ENCODE results near the gene MRPL12.
"Not testable (repeated sequence)": the region's sequence is repeated elsewhere in the genome, so short reads cannot be mapped to it uniquely, and the experiment has no call there.

Gene MRPL12

DNA sequence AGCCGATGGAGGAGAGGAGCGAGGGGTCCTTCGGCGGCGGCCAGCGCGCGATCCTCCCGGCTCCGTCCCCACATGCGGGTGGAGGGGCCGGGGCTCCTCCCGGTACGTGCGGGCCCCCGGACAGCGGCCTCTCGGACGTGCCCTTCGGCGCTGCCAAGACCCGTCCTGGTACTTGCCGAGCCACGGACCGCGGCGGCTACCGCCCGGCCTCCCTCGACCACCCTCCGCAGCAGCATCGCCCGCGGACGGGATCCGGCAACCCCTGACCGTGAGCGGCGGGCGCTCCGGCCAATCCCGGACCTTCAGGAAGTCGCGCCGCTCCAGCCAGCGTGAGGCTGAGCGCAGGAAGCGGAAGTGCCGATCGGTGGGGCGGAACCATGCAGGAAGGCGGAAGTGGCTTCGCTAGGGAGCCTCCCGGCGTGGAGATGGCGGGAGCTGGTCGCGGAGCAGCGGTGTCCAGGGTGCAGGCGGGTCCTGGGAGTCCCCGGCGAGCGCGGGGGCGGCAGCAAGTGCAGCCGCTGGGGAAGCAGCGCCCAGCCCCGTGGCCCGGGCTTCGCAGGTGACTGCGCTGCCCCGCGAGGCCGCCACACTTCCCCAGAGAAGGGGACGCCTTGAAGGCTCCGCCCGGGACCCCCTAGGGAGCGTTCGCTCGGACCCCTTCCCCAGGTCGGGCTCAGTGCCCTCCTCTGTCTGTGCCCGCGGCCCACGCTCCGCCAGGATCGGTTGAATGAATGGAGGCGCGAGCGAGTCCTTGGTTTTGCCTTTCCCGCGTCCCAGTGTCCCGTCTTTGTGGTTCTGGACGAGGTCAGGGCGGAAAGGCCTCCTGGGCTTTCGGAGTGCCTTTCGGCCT is 36.6 kb upstream of the MRPL12 start, which contains the start of the genes CCDC137 and OXLD1:
Gene CCDC137, plus strand, starts transcription at position 396 of the 850 bp plus-strand sequence. Its CDS starts 30 bp downstream, at position 426.
Gene OXLD1, minus strand, starts transcription at position 264 of the 850 bp plus-strand sequence. Its CDS starts 28 bp downstream, at position 236.
- H3K9ac ChIP-seq (ENCODE audit: low read length): peak within 1 kb of the TSS; percentile 95
- peaks cover 16% of the 10 kb centered on the region for H3K36me3 ChIP-seq (ENCODE audit: insufficient read depth, low read length)
- H3K9me3 ChIP-seq (ENCODE audit: low read length): no peaks in the 10 kb centered on the region
- H3K4me1 ChIP-seq (ENCODE audit: insufficient read depth, low read length): peaks cover 22% of the 10 kb centered on the region
- H3K4me3 ChIP-seq (ENCODE audit: low read depth in 1 of 2, low read length in 2 of 2): peak within 1 kb of the TSS; percentile 79 to 92
- H3K27me3 ChIP-seq (ENCODE audit: control insufficient read depth in 1 of 2, insufficient read depth in 2 of 2, low read length in 2 of 2): no peaks in the 10 kb centered on the region
- peak within 1 kb of the TSS; percentile 85 for H3K27ac ChIP-seq (ENCODE audit: low read depth, low read length)

DNA sequence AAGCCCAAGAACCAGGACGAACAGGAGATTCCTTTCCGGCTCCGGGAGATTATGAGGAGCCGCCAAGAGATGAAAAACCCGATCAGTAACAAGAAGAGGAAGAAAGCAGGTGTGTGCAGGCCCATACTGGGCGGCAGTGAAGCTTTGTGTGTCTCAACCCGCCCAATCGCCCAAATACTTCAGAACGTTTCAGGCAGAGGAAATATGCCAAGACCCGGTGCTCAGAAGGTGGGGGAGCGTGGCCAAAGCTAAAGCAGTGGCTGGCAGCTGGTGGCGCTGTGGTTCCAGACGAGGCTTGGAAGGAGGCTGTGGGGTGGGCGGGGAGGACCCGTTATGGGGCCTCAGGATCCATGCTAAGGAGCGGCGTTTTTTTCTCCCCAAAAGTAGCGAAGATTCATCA is 35.4 kb upstream of the MRPL12 start:
- Histone ChIP-seq H3K27me3 (ENCODE audit: control insufficient read depth in 1 of 2, insufficient read depth in 2 of 2, low read length in 2 of 2) (no peaks in the 10 kb centered on the region), H3K4me3 (ENCODE audit: low read depth in 1 of 2, low read length in 2 of 2) (no peak overlapping the region), H3K36me3 (ENCODE audit: insufficient read depth, low read length) (peaks cover 27% of the 10 kb centered on the region), H3K9ac (ENCODE audit: low read length) (no peak overlapping the region), H3K9me3 (ENCODE audit: low read length) (no peaks in the 10 kb centered on the region), H3K4me1 (ENCODE audit: insufficient read depth, low read length) (peaks cover 22% of the 10 kb centered on the region), H3K27ac (ENCODE audit: low read depth, low read length) (no peak overlapping the region)

DNA sequence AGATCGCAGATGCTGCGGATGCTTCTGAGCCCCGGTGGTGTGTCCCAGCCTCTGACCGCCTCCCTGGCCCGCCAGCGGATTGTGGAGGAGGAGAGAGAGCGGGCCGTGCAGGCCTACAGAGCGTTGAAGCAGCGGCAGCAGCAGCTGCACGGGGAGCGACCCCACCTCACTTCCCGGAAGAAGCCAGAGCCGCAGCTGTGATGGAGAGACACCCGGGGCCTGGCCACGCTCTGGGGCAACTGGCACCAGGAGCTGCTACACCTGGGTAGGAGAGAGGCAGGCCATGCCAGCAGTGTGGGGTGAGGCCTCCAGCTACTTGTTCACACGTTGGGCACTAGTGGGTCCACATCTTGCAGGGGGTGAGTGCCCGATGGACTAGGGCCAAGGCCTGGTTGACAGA is 30.7 kb upstream of the MRPL12 start:
- Histone ChIP-seq H3K27me3 (ENCODE audit: control insufficient read depth in 1 of 2, insufficient read depth in 2 of 2, low read length in 2 of 2) (no peaks in the 10 kb centered on the region), H3K4me1 (ENCODE audit: insufficient read depth, low read length) (peaks cover 9% of the 10 kb centered on the region), H3K27ac (ENCODE audit: low read depth, low read length) (no peak overlapping the region), H3K4me3 (ENCODE audit: low read depth in 1 of 2, low read length in 2 of 2) (no peak overlapping the region), H3K36me3 (ENCODE audit: insufficient read depth, low read length) (peaks cover 32% of the 10 kb centered on the region), H3K9ac (ENCODE audit: low read length) (no peak overlapping the region), H3K9me3 (ENCODE audit: low read length) (no peaks in the 10 kb centered on the region)

DNA sequence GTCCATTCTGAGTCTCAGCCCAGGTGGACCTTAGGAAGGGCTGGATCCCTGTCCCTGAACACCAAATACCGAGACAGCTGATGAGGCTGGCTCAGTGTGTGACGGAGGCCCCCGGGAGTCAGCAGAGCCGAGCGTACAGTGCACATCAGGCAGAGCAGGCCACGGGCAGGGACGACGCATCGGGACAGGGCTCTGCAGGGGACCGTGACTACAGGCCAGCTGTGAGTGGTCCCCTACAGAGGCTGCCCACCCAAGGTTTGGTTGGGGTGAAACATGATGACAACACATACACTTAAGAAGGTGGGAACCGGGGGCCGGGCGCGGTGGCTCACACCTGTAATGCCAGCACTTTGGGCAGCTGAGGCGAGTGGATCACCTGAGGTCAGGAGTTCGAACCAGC is 30.2 kb upstream of the MRPL12 start:
- peaks cover 32% of the 10 kb centered on the region for H3K36me3 ChIP-seq (ENCODE audit: insufficient read depth, low read length)

DNA sequence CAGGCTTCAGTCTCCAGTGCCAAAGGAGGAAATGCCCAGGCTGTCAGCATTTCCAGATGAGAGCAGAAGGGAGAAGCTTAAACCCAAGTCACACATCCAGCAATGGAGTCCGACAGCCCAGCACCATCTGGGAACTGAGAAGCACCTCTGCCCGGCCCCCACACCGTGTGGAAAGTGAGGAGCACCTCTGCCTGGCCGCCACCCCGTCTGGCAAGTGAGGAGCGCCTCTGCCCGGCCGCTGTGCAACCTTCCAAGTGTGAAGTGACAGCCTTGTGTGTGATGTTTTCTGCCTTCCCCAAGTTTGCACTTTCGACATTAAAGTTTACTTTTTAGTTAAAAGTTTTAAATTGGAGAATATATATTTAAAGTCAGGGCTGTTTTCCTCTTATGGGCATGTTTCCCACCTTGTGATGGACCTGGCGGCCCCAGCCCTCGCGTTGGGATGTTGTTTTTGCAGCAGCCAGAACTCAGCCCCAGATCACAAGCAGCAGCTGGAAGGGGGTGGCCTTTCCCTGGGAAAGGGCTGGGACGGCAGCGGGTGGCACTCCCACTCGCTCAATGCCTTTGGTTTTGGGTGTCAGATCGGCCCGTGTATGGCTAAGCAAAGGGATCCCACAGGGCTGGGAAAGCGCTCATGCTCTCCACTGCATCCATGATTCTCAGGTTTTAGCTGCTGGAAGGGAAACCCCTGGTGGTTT is 29.5 kb upstream of the MRPL12 start:
- Histone ChIP-seq H3K27me3 (ENCODE audit: control insufficient read depth in 1 of 2, insufficient read depth in 2 of 2, low read length in 2 of 2) (no peaks in the 10 kb centered on the region), H3K27ac (ENCODE audit: low read depth, low read length) (no peak overlapping the region), H3K9ac (ENCODE audit: low read length) (no peak overlapping the region), H3K36me3 (ENCODE audit: insufficient read depth, low read length) (peaks cover 32% of the 10 kb centered on the region), H3K4me1 (ENCODE audit: insufficient read depth, low read length) (no peaks in the 10 kb centered on the region), H3K9me3 (ENCODE audit: low read length) (no peaks in the 10 kb centered on the region), H3K4me3 (ENCODE audit: low read depth in 1 of 2, low read length in 2 of 2) (no peak overlapping the region)

More for the DNA sequence above, 30.2 kb upstream of the MRPL12 start:
- Histone ChIP-seq H3K4me1 (ENCODE audit: insufficient read depth, low read length) (peaks cover 4% of the 10 kb centered on the region), H3K9ac (ENCODE audit: low read length) (no peak overlapping the region), H3K9me3 (ENCODE audit: low read length) (no peaks in the 10 kb centered on the region), H3K4me3 (ENCODE audit: low read depth in 1 of 2, low read length in 2 of 2) (no peak overlapping the region), H3K27ac (ENCODE audit: low read depth, low read length) (no peak overlapping the region), H3K27me3 (ENCODE audit: control insufficient read depth in 1 of 2, insufficient read depth in 2 of 2, low read length in 2 of 2) (no peaks in the 10 kb centered on the region)

DNA sequence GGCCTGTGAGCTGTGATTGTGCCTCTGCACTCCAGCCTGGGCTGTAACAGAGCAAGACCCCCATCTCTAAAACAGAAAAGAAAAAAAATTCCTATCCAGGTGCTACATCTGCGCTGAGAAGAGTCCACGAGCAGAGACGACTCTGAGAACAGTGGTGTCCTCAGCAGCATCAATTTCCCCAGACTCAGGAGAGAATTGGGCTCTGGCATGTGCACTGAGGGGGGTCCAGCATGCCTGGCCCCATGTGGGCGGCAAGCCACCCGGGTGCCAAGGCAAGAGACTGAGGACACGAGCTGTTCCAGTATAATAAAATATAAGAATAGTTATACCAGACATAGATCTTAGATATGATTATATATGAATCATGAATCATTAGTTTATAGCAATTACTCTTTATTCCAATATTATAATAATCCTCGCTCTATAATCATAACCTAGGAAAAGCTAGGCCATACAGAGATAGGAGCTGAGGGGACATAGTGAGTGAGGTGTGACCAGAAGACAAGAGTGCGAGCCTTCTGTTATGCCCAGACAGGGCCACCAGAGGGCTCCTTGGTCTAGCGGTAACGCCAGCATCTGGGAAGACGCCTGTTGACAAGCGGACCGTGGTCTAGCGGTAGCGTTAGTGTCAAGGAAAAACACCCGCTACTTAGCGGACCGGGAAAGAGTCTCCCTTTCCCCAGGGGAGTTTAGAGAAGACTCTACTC is 27.5 kb upstream of the MRPL12 start:
- not testable (repeated sequence) for H3K27ac ChIP-seq (ENCODE audit: low read depth, low read length)
- H3K36me3 ChIP-seq (ENCODE audit: insufficient read depth, low read length): peaks cover 22% of the 10 kb centered on the region

DNA sequence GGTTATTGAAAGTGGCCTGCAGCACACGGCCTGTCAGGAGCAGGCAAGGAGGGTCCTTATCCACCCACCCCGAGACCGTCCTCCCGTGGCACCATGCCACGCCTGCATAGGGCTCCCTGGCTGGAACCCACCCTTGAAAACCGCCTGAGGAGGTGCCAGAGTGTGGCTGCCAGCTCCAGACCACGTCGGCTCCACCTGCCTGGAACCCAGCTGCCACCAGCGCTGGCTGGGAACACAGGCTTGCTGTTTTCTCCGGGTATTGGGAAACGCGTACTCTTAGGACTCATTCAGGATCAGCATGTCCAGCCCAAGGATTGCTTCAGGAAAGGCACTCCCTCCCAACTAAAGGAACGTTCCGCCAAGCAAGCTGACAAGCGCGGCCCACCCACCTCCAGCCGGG is 26.3 kb upstream of the MRPL12 start:
- Histone ChIP-seq H3K27me3 (ENCODE audit: control insufficient read depth in 1 of 2, insufficient read depth in 2 of 2, low read length in 2 of 2) (no peaks in the 10 kb centered on the region), H3K36me3 (ENCODE audit: insufficient read depth, low read length) (peaks cover 12% of the 10 kb centered on the region), H3K4me3 (ENCODE audit: low read depth in 1 of 2, low read length in 2 of 2) (no peak overlapping the region), H3K27ac (ENCODE audit: low read depth, low read length) (no peak overlapping the region), H3K9me3 (ENCODE audit: low read length) (no peaks in the 10 kb centered on the region), H3K4me1 (ENCODE audit: insufficient read depth, low read length) (no peaks in the 10 kb centered on the region), H3K9ac (ENCODE audit: low read length) (no peak overlapping the region)

More for the DNA sequence above, 27.5 kb upstream of the MRPL12 start:
- H3K9me3 ChIP-seq (ENCODE audit: low read length); H3K4me1 ChIP-seq (ENCODE audit: insufficient read depth, low read length); H3K4me3 ChIP-seq (ENCODE audit: low read depth in 1 of 2, low read length in 2 of 2); H3K27me3 ChIP-seq (ENCODE audit: control insufficient read depth in 1 of 2, insufficient read depth in 2 of 2, low read length in 2 of 2); H3K9ac ChIP-seq (ENCODE audit: low read length): not testable (repeated sequence)

DNA sequence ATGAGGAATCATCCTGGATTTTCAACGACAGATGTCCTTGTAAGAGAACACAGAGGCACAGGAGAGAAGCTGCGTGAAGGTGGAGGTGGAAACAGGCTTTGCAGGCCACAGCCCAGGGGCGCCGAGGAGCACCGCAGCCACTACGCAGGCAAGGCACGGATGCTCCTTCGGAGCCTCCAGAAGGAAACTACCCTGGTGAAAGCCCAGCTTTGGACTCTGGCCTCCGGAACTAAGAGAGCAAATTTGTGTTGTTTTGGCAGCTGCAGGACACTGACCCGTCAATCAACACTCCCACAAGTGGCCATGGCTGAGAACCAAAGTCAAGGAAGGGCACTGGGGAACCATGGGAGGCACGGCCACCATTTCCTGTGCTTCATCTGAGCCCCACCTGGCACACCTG is 23.0 kb upstream of the MRPL12 start:
- Histone ChIP-seq H3K27ac (ENCODE audit: low read depth, low read length) (no peak overlapping the region), H3K4me3 (ENCODE audit: low read depth in 1 of 2, low read length in 2 of 2) (no peak overlapping the region), H3K36me3 (ENCODE audit: insufficient read depth, low read length) (no peaks in the 10 kb centered on the region), H3K9me3 (ENCODE audit: low read length) (no peaks in the 10 kb centered on the region), H3K27me3 (ENCODE audit: control insufficient read depth in 1 of 2, insufficient read depth in 2 of 2, low read length in 2 of 2) (no peaks in the 10 kb centered on the region), H3K4me1 (ENCODE audit: insufficient read depth, low read length) (peaks cover 15% of the 10 kb centered on the region), H3K9ac (ENCODE audit: low read length) (no peak overlapping the region)

DNA sequence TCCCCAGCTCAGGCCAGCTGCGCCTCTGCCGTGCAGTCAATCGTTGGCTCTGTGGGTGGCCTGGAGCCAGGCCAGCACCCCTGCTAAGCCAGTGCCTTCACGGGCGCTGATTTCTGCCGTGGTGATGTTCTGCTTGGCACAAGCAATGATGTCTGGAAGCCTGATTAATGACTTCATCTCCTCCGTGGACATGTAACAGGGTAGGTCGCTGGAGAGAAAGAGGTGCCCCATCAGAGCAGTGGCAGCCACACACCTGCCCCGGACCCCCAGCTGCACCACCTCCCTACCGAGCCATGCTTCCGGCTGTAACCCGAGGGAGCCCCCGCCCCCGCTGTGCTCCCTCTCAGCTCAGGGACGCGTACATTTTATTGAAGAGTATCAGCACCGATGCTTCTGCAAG is 21.5 kb upstream of the MRPL12 start:
- no peak overlapping the region for H3K4me3 ChIP-seq (ENCODE audit: low read depth in 1 of 2, low read length in 2 of 2)
- peaks cover 12% of the 10 kb centered on the region for H3K36me3 ChIP-seq (ENCODE audit: insufficient read depth, low read length)
- H3K9me3 ChIP-seq (ENCODE audit: low read length): no peaks in the 10 kb centered on the region
- peaks cover 22% of the 10 kb centered on the region for H3K4me1 ChIP-seq (ENCODE audit: insufficient read depth, low read length)
- H3K27me3 ChIP-seq (ENCODE audit: control insufficient read depth in 1 of 2, insufficient read depth in 2 of 2, low read length in 2 of 2): no peaks in the 10 kb centered on the region
- H3K9ac ChIP-seq (ENCODE audit: low read length): no peak overlapping the region
- no peak overlapping the region for H3K27ac ChIP-seq (ENCODE audit: low read depth, low read length)

DNA sequence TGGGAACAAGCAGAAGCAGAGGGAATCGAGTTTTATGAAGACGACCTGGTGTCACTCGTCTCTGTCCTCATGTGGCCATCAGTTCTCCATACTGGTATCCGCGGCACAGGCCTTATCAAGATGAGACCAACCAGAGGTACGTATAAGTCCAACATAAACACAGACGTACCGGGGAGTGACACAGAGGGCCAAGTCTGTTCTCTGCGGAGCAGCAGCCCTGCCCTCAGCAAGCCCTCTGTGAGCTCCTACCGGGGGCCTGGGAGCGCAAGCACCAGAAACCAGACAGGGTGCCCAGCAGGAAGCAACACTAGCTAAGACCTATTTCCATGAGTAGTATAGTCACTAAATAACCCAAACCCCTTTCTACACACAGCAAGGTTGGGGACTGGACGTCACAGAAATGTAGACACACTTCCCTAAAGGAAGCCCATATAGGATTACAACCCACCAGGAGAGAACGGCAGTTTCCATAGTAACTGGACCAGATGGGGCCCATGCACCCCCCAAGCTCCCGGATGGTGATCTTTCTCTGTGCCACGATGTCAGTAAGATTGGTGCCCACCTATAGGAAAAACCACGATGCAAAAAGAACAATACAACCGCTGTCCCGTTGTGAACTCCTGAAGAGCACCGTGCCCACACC is 20.5 kb upstream of the MRPL12 start:
- Histone ChIP-seq H3K9me3 (ENCODE audit: low read length) (no peaks in the 10 kb centered on the region), H3K4me1 (ENCODE audit: insufficient read depth, low read length) (peaks cover 22% of the 10 kb centered on the region), H3K27ac (ENCODE audit: low read depth, low read length) (peak overlapping the region; percentile 81), H3K27me3 (ENCODE audit: control insufficient read depth in 1 of 2, insufficient read depth in 2 of 2, low read length in 2 of 2) (no peaks in the 10 kb centered on the region), H3K9ac (ENCODE audit: low read length) (peak overlapping the region; percentile 24), H3K4me3 (ENCODE audit: low read depth in 1 of 2, low read length in 2 of 2) (peak overlapping the region; percentile 82 to 84), H3K36me3 (ENCODE audit: insufficient read depth, low read length) (peaks cover 23% of the 10 kb centered on the region)

DNA sequence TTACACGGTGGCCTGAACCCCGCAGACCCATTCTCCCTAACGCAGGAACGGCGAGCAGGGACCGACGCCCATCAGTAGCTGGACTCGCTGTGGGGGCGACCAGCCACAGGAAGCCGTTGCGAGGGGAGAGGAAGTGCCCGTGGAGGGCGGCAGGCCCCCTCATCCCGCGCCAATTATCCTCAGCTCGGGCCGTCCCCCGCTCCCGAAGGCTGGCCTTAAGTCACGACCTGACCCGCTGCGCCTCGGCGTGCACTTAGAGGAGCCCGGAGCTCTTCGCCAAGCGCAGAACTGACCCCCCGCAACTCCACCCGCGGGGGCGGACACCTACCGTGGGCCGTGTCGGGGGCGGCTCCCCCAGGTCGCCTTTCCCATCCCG is 20.0 kb upstream of the MRPL12 start:
- Histone ChIP-seq H3K9me3 (ENCODE audit: low read length) (no peaks in the 10 kb centered on the region), H3K4me3 (ENCODE audit: low read depth in 1 of 2, low read length in 2 of 2) (peak overlapping the region; percentile 82 to 84), H3K27me3 (ENCODE audit: control insufficient read depth in 1 of 2, insufficient read depth in 2 of 2, low read length in 2 of 2) (no peaks in the 10 kb centered on the region), H3K9ac (ENCODE audit: low read length) (peak overlapping the region; percentile 24), H3K27ac (ENCODE audit: low read depth, low read length) (peak overlapping the region; percentile 81), H3K4me1 (ENCODE audit: insufficient read depth, low read length) (peaks cover 22% of the 10 kb centered on the region), H3K36me3 (ENCODE audit: insufficient read depth, low read length) (peaks cover 25% of the 10 kb centered on the region)

Data from muscle layer of colon (tissue), 2 donors.